HUES48 (cell line): ENCODE results near the gene COL12A1.

Experiments
- H3K27ac ChIP-seq: one replicate; pipeline ENCODE4 v1.7.0; 2013; ENCODE audit warnings: low read depth, low read length, inconsistent platforms
- H3K27me3 ChIP-seq: 2 replicates; pipeline ENCODE4 v1.6.1; 2013; ENCODE audit warnings: mild to moderate bottlenecking, low read length; ENCODE audit not compliant: control insufficient read depth, insufficient read depth
- H3K36me3 ChIP-seq: 2 replicates; pipeline ENCODE4 v1.6.1; 2013; ENCODE audit warnings: low read length; ENCODE audit not compliant: control insufficient read depth, insufficient read depth
- H3K4me1 ChIP-seq: 2 replicates; pipeline ENCODE4 v1.6.1; 2013; ENCODE audit warnings: mild to moderate bottlenecking, low read length; ENCODE audit not compliant: control insufficient read depth, insufficient read depth
- H3K4me3 ChIP-seq: 2 replicates; pipeline ENCODE4 v1.5.1; 2013; ENCODE audit warnings: mild to moderate bottlenecking, low read depth, low read length
- H3K9ac ChIP-seq: 2 replicates; pipeline ENCODE4 v1.6.1; 2013; ENCODE audit warnings: mild to moderate bottlenecking, low read depth, low read length, moderate library complexity
- H3K9me3 ChIP-seq: 2 replicates; pipeline ENCODE4 v1.6.1; 2013; ENCODE audit warnings: low read length; ENCODE audit not compliant: control insufficient read depth, insufficient read depth

COL12A1 gene

GRCh38 chr6:75205776-75206575 lies at the start of gene COL12A1:
COL12A1 (minus strand) TSS chr6:75206053; CDS start chr6:75202792, 3,261 bp downstream.
- Histone ChIP-seq H3K9ac (peak within 1 kb of the TSS; percentile 41), H3K27ac (no peak within 1 kb of the TSS), H3K4me3 (peak within 1 kb of the TSS; percentile 83)

GRCh38 chr6:75250552-75250951 lies 44.7 kb upstream of the COL12A1 start:
- peaks cover 37% of the 10 kb centered on the region for H3K4me1 ChIP-seq
- H3K9ac ChIP-seq: no peak overlapping the region
- H3K27me3 ChIP-seq: no peaks in the 10 kb centered on the region
- no peak overlapping the region for H3K27ac ChIP-seq
- H3K36me3 ChIP-seq: peaks cover 13% of the 10 kb centered on the region; the same call in 1 of the 2 replicates
- no peaks in the 10 kb centered on the region for H3K9me3 ChIP-seq
- H3K4me3 ChIP-seq: no peak overlapping the region

More at GRCh38 chr6:75205776-75206575, at the start of gene COL12A1:
- H3K4me1 ChIP-seq: peaks cover 51% of the 10 kb centered on the region
- H3K36me3 ChIP-seq: no peaks in the 10 kb centered on the region
- H3K27me3 ChIP-seq: peaks cover 85% of the 10 kb centered on the region
- H3K9me3 ChIP-seq: no peaks in the 10 kb centered on the region

- Histone ChIP-seq H3K9ac (peak overlapping the region; percentile 27; the same call in 1 of the 2 replicates), H3K4me3 (peak overlapping the region; percentile 37), H3K27me3 (no peaks in the 10 kb centered on the region), H3K27ac (peak overlapping the region; percentile 26), H3K36me3 (peaks cover 6% of the 10 kb centered on the region; the same call in 1 of the 2 replicates), H3K9me3 (no peaks in the 10 kb centered on the region), H3K4me1 (peaks cover 37% of the 10 kb centered on the region)
These were observed 44.0 kb upstream of the COL12A1 start for GRCh38 chr6:75249837-75250236.

- Histone ChIP-seq H3K4me3 (no peak overlapping the region), H3K36me3 (peaks cover 1% of the 10 kb centered on the region), H3K4me1 (peaks cover 32% of the 10 kb centered on the region), H3K9ac (no peak overlapping the region), H3K27me3 (no peaks in the 10 kb centered on the region), H3K9me3 (no peaks in the 10 kb centered on the region), H3K27ac (no peak overlapping the region)
These were observed 40.5 kb upstream of the COL12A1 start for GRCh38 chr6:75246386-75246785.

- H3K4me1 ChIP-seq: peaks cover 9% of the 10 kb centered on the region
- H3K9ac ChIP-seq: peak overlapping the region; percentile 73
- H3K4me3 ChIP-seq: peak overlapping the region; percentile 99
- peak overlapping the region; percentile 95 for H3K27ac ChIP-seq
- peaks cover 24% of the 10 kb centered on the region for H3K36me3 ChIP-seq
- no peaks in the 10 kb centered on the region for H3K9me3 ChIP-seq
- H3K27me3 ChIP-seq: no peaks in the 10 kb centered on the region
These were observed 38.3 kb upstream of the COL12A1 start for GRCh38 chr6:75244063-75244584.

GRCh38 chr6:75243333-75244062 lies 37.6 kb upstream of the COL12A1 start, which contains the start of gene COX7A2:
COX7A2 (minus strand) TSS chr6:75243801; CDS start chr6:75243734, 67 bp downstream.
- Histone ChIP-seq H3K27me3 (no peaks in the 10 kb centered on the region), H3K4me3 (peak within 1 kb of the TSS; percentile 99), H3K36me3 (peaks cover 29% of the 10 kb centered on the region), H3K9me3 (no peaks in the 10 kb centered on the region), H3K9ac (peak within 1 kb of the TSS; percentile 84), H3K27ac (peak within 1 kb of the TSS; percentile 95), H3K4me1 (peaks cover 8% of the 10 kb centered on the region)

GRCh38 chr6:75236630-75237029 lies 30.8 kb upstream of the COL12A1 start:
- Histone ChIP-seq H3K27me3 (no peaks in the 10 kb centered on the region), H3K9ac (no peak overlapping the region), H3K4me3 (no peak overlapping the region), H3K4me1 (peaks cover 39% of the 10 kb centered on the region), H3K27ac (no peak overlapping the region), H3K36me3 (peaks cover 47% of the 10 kb centered on the region), H3K9me3 (no peaks in the 10 kb centered on the region)

GRCh38 chr6:75235271-75235670 lies 29.4 kb upstream of the COL12A1 start:
- Histone ChIP-seq H3K4me1 (peaks cover 47% of the 10 kb centered on the region), H3K9me3 (no peaks in the 10 kb centered on the region), H3K36me3 (peaks cover 35% of the 10 kb centered on the region), H3K27me3 (no peaks in the 10 kb centered on the region), H3K4me3 (no peak overlapping the region), H3K9ac (no peak overlapping the region), H3K27ac (peak overlapping the region; percentile 2)

- Histone ChIP-seq H3K4me1 (peaks cover 47% of the 10 kb centered on the region), H3K27ac (no peak overlapping the region), H3K9ac (no peak overlapping the region), H3K36me3 (peaks cover 25% of the 10 kb centered on the region), H3K9me3 (no peaks in the 10 kb centered on the region), H3K4me3 (no peak overlapping the region), H3K27me3 (no peaks in the 10 kb centered on the region)
These were observed 28.4 kb upstream of the COL12A1 start for GRCh38 chr6:75234126-75234865.

- Histone ChIP-seq H3K4me3 (no peak overlapping the region), H3K36me3 (peaks cover 17% of the 10 kb centered on the region), H3K9ac (no peak overlapping the region), H3K4me1 (peaks cover 47% of the 10 kb centered on the region), H3K9me3 (no peaks in the 10 kb centered on the region), H3K27me3 (no peaks in the 10 kb centered on the region), H3K27ac (peak overlapping the region; percentile 59)
These were observed 27.3 kb upstream of the COL12A1 start for GRCh38 chr6:75233092-75233615.
